Right hindlimb (tissue), 1 donor: ENCODE measurements around the gene LAMA1.

Source experiments
- DNase-seq: peaks from one replicate; pipeline ENCODE4 v3.0.0-alpha.2; 2018

Gene LAMA1

GRCh38 chr18:7048081-7048480, 69.5 kb downstream of the LAMA1 start:
- no peak for DNase-seq

GRCh38 chr18:7047336-7047735, 70.3 kb downstream of the LAMA1 start:
- DNase-seq = no peak

GRCh38 chr18:7038330-7038851, 79.2 kb downstream of the LAMA1 start:
- DNase-seq = peak; percentile 89

GRCh38 chr18:7037470-7037869, 80.1 kb downstream of the LAMA1 start:
- DNase-seq = no peak

GRCh38 chr18:7035807-7036206, 81.8 kb downstream of the LAMA1 start:
- DNase-seq = no peak

GRCh38 chr18:7034924-7035323, 82.7 kb downstream of the LAMA1 start:
- no peak for DNase-seq

- DNase-seq = no peak
Observed at GRCh38 chr18:7032537-7032936, 85.1 kb downstream of the LAMA1 start.

GRCh38 chr18:7028625-7029024, 89.0 kb downstream of the LAMA1 start:
- no peak for DNase-seq

- no peak for DNase-seq
Observed at GRCh38 chr18:7025194-7025593, 92.4 kb downstream of the LAMA1 start.

- DNase-seq = no peak
Observed at GRCh38 chr18:7023581-7023980, 94.0 kb downstream of the LAMA1 start.

- DNase-seq = no peak
Observed at GRCh38 chr18:7023063-7023580, 94.5 kb downstream of the LAMA1 start.

GRCh38 chr18:7021994-7022840, 95.4 kb downstream of the LAMA1 start:
- peak; percentile 39 for DNase-seq

GRCh38 chr18:7020995-7021777, 96.4 kb downstream of the LAMA1 start:
- no peak for DNase-seq

GRCh38 chr18:7017013-7017412, 100.6 kb downstream of the LAMA1 start:
- no peak for DNase-seq

GRCh38 chr18:7011142-7011541, 106.5 kb downstream of the LAMA1 start:
- no peak for DNase-seq

GRCh38 chr18:7004009-7004408, 113.6 kb downstream of the LAMA1 start:
- DNase-seq = no peak

- no peak for DNase-seq
Observed at GRCh38 chr18:7002107-7002506, 115.5 kb downstream of the LAMA1 start.

- DNase-seq = no peak
Observed at GRCh38 chr18:7000484-7001096, 117.0 kb downstream of the LAMA1 start.

GRCh38 chr18:6997808-6998207, 119.8 kb downstream of the LAMA1 start:
- no peak for DNase-seq

- DNase-seq = no peak
Observed at GRCh38 chr18:6994771-6995430, 122.7 kb downstream of the LAMA1 start.

- no peak for DNase-seq
Observed at GRCh38 chr18:6994056-6994770, 123.4 kb downstream of the LAMA1 start.

GRCh38 chr18:6992761-6993160, 124.8 kb downstream of the LAMA1 start:
- no peak for DNase-seq
